Measurements from ENCODE around the gene TNFSF4.

- no peak for TF ChIP-seq CTCF (IDR thresholded peaks at IDR 0.05)
- TF ChIP-seq POLR2AphosphoS5 (IDR thresholded peaks at IDR 0.05), result no peak
- TF ChIP-seq POLR2A (IDR thresholded peaks at IDR 0.05), result no peak
Observed at GRCh38 chr1:173162601-173163000, 44.5 kb downstream of the TNFSF4 start.
